Heart left ventricle (tissue), 16 donors: Measurements from ENCODE around the gene KLHL29. TPM values are rescaled to one million over a fixed set of nuclear protein-coding genes. Genes with fewer than 3 reads are reported as not detected.

Experiments
- ATAC-seq, 4 donors: fragments of 200-7000 bp; cut with Tn5 transposase; one replicate each; pipeline ENCODE4 v1.9.1; 2020 to 2022; ENCODE audit warnings: moderate library complexity in 4 of 4, mild to moderate bottlenecking in 3 of 4, moderate number of reproducible peaks in 1 of 4
- DNase-seq, 5 donors: peaks; one replicate each; pipeline ENCODE4 v3.0.0-alpha.2; 2020
- H3K27ac ChIP-seq, 12 donors: fragments of 200-600 bp; sonication (generic) in 4 of 12; one replicate each; pipeline versions ENCODE4 v1.5.0 to v1.8.0; 2016 to 2022; ENCODE audit warnings: mild to moderate bottlenecking in 2 of 12
- H3K27me3 ChIP-seq, 9 donors: fragments of 200-600 bp; sonication (generic) in 2 of 9; one replicate each; pipeline versions ENCODE4 v1.5.1 to v1.8.0; 2016 to 2022; ENCODE audit warnings: mild to moderate bottlenecking in 3 of 9
- H3K36me3 ChIP-seq, 9 donors: fragments of 200-600 bp; sonication (generic) in 2 of 9; one replicate each; pipeline versions ENCODE4 v1.5.0 to v1.8.0; 2018 to 2022; ENCODE audit warnings: mild to moderate bottlenecking in 2 of 9
- H3K4me1 ChIP-seq, 12 donors: fragments of 200-600 bp; sonication (generic) in 4 of 12; one replicate each; pipeline versions ENCODE4 v1.5.0 to v1.8.0; 2016 to 2022; ENCODE audit warnings: mild to moderate bottlenecking in 3 of 12
- H3K4me3 ChIP-seq, 12 donors: fragments of 200-600 bp; sonication (generic) in 4 of 12; one replicate each; pipeline versions ENCODE4 v1.5.0 to v1.8.0; 2017 to 2022; ENCODE audit warnings: mild to moderate bottlenecking in 9 of 12, moderate library complexity in 4 of 12
- H3K9me3 ChIP-seq, 12 donors: fragments of 200-600 bp; sonication (generic) in 4 of 12; one replicate each; pipeline versions ENCODE4 v1.5.0 to v1.8.0; 2016 to 2022; ENCODE audit warnings: mild to moderate bottlenecking in 1 of 12
- CTCF ChIP-seq, 12 donors: fragments of 200-600 bp; sonication (generic) in 4 of 12; IDR thresholded peaks; one replicate each; pipeline versions ENCODE4 v1.5.0 to v1.8.0; 2018 to 2022; ENCODE audit warnings: antibody characterized with exemption in 12 of 12, mild to moderate bottlenecking in 5 of 12
- POLR2A ChIP-seq, 2 donors: fragments of 450-650 bp; IDR thresholded peaks; one replicate each; pipeline ENCODE4 v1.6.1; 2017; ENCODE audit warnings: antibody characterized with exemption in 2 of 2, mild to moderate bottlenecking in 2 of 2, moderate library complexity in 2 of 2
- WGBS, 4 donors: extraction: QIAGEN DNeasy Blood & Tissue Kit in 2 of 4; methylation state at CpG; one replicate each; pipeline versions ENCODE4 v1.1.5 to v1.1.7; 2013 to 2018; 5-methylcytosine and 5-hydroxymethylcytosine counted together
- intact Hi-C, 10 donors: fragments of 100-400 bp; cut with DNase I; formaldehyde crosslinking; loops; one replicate each; pipeline versions ENCODE4 v1.11.1 to v1.14.2; 2022
- polyA plus RNA-seq, 2 donors: library from polyadenylated mRNA; stranded (reverse); fragments of 200-250 nt; gene quantifications; one replicate each; pipeline ENCODE4 v1.2.3, GENCODE V29; 2013
- total RNA-seq, 9 donors: library from RNA; depleted of rRNA in 2 of 9; stranded (reverse); fragments of >200 nt in 2 of 9; fragmentation: NEBNext Ultra II Directional in 3 of 9; extraction: Animal tissue kit (Norgen Biotek cat#: 25700) in 3 of 9; gene quantifications; one replicate each; pipeline versions ENCODE4 v1.1.0 to v1.2.4, GENCODE V29; 2016 to 2023
- donor health status: ischemic (EF 13 %, LVEDD 7.1; RV severe dilation, severe dysfunction).
- donor health status: healthy with polysubstance abuse.
- donor health status: DM: no; HTN: yes; CAD: no.
- donor health status: DM: no; HTN: no; CAD: no.
- donor health status: ischemic (EF 25% LVEDD 6.9; RV normal size, moderate dysfunction).
- donor health status: ischemic (EF 25% LVEDD 5.7; RV mildly dilated, moderate dysfunction).
- donor health status: healthy.
- donor health status: DM: yes; HTN: yes; CAD: no.
- donor health status: ischemic (EF 35%, LVEDD 5.7; RV mildly dilated, moderate dysfunction).
- donor health status: nonischemic (EF 11% LVEDD 7.7; RV severe dilation, severe dysfunction).
- donor health status: DM: yes; HTN: yes; CAD: no.
- donor health status: PGD.
- donor health status: ischemic (EF 29% LVEDD 5.4; RV normal size, mild dysfunction).
- donor health status: nonischemic (EF 23%, LVEDD 6.1; RV moderate dilation, normal function).

The KLHL29 gene
- total and polyA plus RNA-seq, 11 donors, result 0.74 to 2.7 (median 1.1) TPM

- peak overlapping the region in 1 of 12 donors; percentile 82 for H3K27ac ChIP-seq
- peaks cover 0 to 16% (median 2%) of the 10 kb centered on the region in 12 donors for H3K4me1 ChIP-seq
- H3K9me3 ChIP-seq, result no peaks in the 10 kb centered on the region
- TF ChIP-seq CTCF (IDR thresholded peaks at IDR 0.05) (no peak), POLR2A (IDR thresholded peaks at IDR 0.05) (no peak)
- intact Hi-C loops, result no loop called here
- DNase-seq (no peak), ATAC-seq (peak; percentile 24 to 56 (median 47))
- 62 to 67% (median 64%) methylated on average over 8 to 10 of the region's 10 CpGs for WGBS, 4 donors
- H3K27me3 ChIP-seq, result peaks cover 0 to 11% (median 0%) of the 10 kb centered on the region in 9 donors
- H3K36me3 ChIP-seq, result no peaks in the 10 kb centered on the region
- H3K4me3 ChIP-seq, result no peak overlapping the region
Observed at GRCh38 chr2:23513872-23514793, 129.2 kb downstream of the KLHL29 start.

- no peak overlapping the region for H3K27ac ChIP-seq
- no peak for TF ChIP-seq POLR2A (IDR thresholded peaks at IDR 0.05)
- TF ChIP-seq CTCF (IDR thresholded peaks at IDR 0.05), result no peak
- peak in 2 of 5 donors; percentile 8 to 45 for DNase-seq
- intact Hi-C loops, result no loop called here
- no peak for ATAC-seq
- peaks cover 0 to 7% (median 0%) of the 10 kb centered on the region in 9 donors for H3K27me3 ChIP-seq
- peaks cover 0 to 9% (median 2%) of the 10 kb centered on the region in 12 donors for H3K4me1 ChIP-seq
- no peak overlapping the region for H3K4me3 ChIP-seq
- WGBS, 4 donors, result 90 to 92% (median 91%) methylated on average over 19 of the region's 19 CpGs
- no peaks in the 10 kb centered on the region for H3K36me3 ChIP-seq
- H3K9me3 ChIP-seq, result no peaks in the 10 kb centered on the region
Observed at GRCh38 chr2:23516520-23517256, 131.7 kb downstream of the KLHL29 start.

GRCh38 chr2:23518481-23519333 is 133.7 kb downstream of the KLHL29 start:
- intact Hi-C loops, result no loop called here
- H3K27ac ChIP-seq, result no peak overlapping the region
- peak in 1 of 5 donors; percentile 34 for DNase-seq
- no peaks in the 10 kb centered on the region for H3K9me3 ChIP-seq
- H3K36me3 ChIP-seq, result no peaks in the 10 kb centered on the region
- peaks cover 0 to 3% (median 0%) of the 10 kb centered on the region in 9 donors for H3K27me3 ChIP-seq
- H3K4me3 ChIP-seq, result no peak overlapping the region
- peaks cover 0 to 17% (median 4%) of the 10 kb centered on the region in 12 donors for H3K4me1 ChIP-seq
- TF ChIP-seq CTCF (IDR thresholded peaks at IDR 0.05), result no peak
- 87 to 93% (median 92%) methylated on average over 10 to 13 of the region's 13 CpGs for WGBS, 4 donors
- peak in 1 of 4 donors; percentile 7 for ATAC-seq
